HG03045 (cell line): ENCODE measurements around the gene HEY2.
A peak's percentile ranks its signal among the peaks of the same experiment; 100 is the strongest.

ENCODE experiments used
- ATAC-seq: cut with Tn5 transposase; IDR thresholded peaks from one replicate; pipeline ENCODE4 v1.9.1; 2021; ENCODE audit warnings: mild to moderate bottlenecking, moderate library complexity; ENCODE audit not compliant: unreplicated experiment

The HEY2 gene

DNA sequence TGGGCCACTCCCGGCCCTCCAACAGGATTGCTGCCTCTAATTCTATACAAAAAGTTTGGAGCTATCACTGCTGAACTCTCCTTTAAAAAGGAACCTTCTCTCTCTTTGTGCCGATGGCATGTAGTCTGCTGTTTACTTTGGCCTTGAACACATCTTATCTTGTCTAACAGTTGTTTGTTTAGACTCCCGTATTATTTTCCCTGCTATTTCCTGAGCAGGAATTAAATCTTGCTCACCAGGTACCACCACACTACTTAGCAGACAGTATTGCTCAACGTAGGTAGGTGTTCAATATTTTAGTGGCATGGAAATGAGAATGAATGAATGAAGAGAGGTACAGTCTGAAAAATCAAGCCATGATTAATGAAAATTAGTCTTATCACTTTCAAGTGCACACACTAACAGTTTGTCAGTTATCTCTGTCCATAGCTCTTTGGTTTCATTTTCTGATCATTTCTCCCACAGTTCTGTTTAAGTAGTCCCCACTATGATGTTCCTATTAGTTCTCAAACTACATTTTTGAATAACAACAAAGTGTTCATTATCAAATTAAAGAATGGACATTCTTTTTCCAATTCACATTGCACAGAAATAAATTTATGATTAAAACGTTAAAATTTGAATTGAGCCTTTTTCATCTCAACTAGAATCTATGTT is 6.8 kb upstream of the HEY2 start:
- ATAC-seq = no peak

- ATAC-seq = no peak
Observed at GRCh38 chr6:125743604-125744003, 5.8 kb upstream of the HEY2 start.

DNA sequence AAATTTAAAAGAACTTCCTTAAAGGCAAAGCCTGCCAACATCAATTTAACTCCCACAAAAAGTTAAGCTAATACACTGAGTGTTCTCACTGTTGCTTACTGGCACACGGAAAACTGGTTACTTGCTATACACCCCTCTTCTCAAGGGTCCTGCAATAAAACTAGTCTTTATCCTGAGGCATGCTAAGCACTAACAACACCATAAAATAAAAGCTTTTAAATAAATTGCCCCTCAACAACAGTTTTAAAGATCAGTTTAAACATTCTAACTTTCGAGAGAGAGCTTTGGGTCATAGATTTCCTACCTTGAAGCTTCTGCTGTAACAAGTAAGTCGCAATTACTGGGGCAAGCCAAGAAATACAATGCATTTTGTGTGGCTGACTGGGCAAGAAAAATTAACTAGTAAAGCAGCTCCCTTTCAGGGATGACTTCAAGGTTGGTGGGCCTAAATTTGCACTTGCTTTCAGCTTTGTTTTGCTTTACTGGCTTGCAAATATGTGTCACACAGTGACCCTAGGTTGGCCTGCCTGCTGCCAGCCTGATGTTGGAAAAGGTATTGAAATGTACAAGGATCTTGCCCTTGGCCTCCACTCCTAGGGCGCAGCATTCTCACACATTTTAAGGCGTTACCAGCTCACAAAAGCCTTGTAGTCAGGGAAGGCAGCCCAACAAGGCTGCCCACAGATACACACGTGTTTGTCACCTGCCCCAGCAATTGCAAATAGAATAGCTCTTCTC is 4.0 kb upstream of the HEY2 start:
- ATAC-seq = no peak

- ATAC-seq = no peak
Observed at GRCh38 chr6:125746019-125746414, 3.4 kb upstream of the HEY2 start.

DNA sequence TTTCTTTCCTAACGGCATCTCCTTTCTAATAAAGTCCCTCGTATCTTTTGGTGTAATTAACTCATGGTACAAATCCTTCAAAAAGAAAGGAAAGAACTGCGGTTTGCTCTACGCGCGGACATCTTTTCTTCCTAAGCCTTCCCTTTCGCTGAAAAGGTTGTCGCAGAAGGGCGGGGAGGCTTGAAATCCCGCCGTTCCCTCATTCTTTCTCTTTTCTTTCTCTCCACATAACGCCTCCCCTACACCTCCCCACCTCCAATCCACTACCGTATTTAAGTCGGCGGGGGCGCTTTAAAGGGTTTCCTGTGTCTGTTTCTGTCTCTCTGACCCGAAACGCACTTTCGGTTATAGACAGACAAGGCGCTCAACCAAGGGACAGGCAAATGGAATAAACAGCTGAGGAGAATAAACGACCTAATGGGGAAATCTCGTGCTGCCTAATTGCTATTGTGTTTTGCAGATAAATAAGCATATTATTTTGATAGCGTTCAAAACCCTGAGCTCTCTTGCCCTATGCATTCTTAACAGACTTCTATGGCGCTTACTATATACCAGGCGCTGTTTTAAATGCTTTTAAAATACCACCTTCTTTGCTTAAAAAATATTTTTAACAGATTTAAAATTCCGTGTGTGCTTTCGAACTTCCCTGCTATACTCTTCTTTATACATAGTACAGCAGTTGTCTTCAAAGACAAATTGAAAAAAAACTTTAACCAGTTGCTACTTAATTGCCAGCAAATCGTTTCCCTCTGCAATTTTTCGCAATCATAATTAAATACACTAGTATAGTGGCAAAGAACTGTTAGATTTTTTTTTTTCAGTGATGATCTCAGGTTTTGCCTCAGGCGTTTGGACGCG is 2.5 kb upstream of the HEY2 start:
- ATAC-seq = peak; percentile 55

DNA sequence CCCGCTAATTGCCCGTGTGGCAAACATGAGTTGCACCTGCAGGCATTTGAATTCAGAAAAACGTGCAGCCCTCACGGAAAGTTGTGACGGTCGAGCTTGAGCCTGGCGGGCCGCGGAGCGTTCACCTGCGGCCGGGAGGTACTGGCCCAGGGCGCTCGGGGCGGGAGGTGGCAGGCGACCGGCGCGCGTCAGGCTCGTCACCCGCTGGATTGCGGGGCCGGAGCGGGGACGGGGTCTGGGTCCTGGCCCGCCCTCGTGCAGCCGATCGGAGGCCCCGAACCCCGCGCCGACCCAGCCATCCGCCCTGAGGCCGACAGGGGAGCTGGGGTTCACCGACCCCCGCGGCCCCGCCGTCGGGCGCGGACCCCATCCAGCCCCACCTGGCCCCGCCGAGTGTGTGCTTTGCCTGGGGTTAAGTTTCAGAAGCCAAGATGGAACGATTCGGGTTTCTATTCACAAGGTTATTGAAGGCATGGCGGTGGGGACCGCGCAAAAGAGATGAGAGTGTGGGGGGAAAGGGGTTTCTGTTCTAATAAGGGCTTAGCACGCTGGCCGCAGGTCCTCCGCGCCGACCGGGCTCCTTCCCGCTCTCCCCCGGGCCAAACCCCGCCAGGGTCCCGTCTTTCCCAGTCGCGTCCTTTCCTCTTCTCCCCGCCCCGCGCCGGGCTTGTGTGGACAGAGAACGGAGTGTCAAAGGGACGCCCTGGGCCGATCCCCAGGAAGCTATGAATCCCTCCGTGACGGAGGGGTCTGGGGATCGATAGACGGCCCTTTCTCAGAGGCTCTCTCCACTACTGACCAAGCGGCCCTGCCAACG is 1.6 kb upstream of the HEY2 start:
- no peak for ATAC-seq

GRCh38 chr6:125748406-125749172 is 843 bp upstream of the HEY2 start:
- ATAC-seq = no peak

DNA sequence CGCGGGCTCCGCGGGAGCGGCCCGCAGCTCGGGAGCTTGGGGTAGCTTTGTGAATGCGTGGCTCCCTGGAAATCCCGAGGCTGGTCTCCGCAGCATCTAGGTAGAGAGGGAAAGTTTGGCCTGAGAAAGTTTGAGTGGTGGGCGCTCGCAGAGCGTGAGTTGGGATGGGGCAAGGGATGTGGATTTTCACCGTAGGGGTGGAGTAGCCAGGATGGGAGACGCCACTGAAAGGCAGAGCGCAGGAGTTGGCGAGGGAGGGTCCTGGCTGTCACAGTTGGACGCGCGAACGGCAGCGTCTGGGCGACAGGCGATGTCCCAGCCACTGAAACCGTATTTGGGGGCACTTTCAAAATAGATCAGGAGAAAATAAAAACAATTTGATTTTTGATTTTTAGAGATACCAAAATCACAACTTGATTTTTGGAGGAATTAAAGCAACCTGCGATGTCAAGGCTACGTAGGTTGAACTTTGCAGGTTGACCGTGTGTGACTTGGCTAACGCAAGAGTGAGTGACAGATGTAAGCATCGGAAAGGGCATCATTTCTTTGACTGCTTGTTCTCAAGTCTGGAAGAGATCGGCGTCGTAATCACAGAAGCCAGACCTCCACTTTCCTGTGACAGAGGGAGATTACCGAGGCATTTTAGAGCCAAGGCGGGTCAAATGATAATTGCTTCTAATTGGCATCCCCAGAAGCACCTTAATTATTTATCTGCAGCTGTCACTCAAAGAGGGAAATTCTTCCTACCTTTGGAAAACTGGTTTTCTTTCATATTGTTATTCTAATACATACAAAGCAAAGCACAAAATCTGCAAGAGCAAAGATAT is 646 bp downstream of the HEY2 start:
- ATAC-seq = no peak

GRCh38 chr6:125750692-125751333 is 1.4 kb downstream of the HEY2 start:
- no peak for ATAC-seq

DNA sequence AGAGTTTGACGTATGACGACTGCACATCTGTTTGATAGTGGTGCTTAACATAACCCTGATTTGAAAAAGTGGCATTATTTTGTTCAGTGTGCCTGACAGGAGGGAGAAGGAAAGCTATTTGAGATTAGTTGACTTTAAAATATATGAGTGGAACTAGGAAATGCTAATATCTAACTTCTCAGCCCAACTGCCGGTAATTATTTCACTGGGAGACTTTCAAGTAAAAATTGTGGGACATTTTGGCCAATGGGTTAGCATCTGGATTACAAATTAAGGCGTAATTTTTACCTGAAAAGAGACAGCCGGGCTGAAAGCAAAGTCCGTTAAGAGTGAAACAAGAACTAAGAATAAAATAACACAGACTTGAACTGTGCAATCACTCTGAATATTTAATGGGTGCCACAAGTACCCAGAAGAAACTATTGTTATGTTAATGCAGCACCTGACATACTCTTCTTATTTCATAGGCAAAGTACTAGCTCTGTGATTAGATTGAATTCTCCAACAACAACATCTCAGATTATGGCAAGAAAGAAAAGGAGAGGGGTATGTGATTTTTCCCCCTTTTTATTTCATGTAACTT is 2.0 kb downstream of the HEY2 start:
- no peak for ATAC-seq

GRCh38 chr6:125752773-125753172 is 3.3 kb downstream of the HEY2 start:
- ATAC-seq = no peak

DNA sequence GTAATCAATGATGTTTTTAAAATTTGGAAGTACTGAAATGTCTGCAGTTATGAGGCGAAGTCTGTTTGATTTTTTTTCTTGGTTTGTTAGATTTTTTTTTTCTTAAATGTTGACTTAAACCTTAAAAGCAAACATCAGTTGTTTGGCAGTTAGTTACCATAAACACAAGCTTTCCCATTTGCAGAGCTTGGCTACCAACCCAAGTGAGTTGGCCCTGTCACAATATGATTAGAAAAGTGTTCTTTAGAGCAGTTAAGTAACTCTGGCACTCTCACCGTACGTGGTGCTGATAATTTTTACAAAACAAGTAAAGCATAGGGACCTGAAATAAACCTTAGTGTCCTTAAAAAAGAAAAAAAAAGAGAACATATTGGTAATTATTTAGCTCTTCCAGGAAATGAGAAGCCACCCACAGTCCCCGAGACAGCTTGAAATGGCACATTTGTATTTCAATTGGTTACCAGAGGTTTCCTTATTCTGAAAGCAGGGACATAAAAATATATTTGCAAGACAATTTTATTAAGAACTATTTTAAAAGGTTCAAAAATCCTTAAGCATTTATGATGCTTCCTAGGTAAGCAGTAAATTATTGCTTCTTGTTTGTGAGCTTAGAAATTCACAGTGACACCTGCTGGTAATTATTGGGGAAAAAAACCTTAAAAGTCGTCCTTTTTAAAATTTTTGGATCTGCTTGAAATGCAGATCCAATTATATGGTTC is 3.9 kb downstream of the HEY2 start:
- no peak for ATAC-seq

DNA sequence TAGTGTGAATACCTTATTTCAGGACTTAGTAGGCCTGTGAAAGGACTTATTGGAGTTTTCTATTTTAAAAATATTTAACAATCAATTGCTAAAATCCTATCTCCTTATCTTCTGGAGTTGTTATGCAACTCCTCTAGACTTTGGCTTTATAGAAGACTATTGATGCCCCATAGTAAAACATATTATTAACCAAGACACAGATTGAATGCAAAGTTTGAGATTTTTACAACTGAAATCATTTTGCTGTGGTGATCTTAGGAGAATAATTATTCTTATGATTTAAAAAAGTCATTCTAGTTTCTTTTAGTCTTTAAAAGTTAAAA is 4.5 kb downstream of the HEY2 start:
- ATAC-seq = no peak

- ATAC-seq = no peak
Observed at GRCh38 chr6:125754566-125754965, 5.1 kb downstream of the HEY2 start.

GRCh38 chr6:125759184-125759902 is 9.9 kb downstream of the HEY2 start:
- ATAC-seq = no peak

DNA sequence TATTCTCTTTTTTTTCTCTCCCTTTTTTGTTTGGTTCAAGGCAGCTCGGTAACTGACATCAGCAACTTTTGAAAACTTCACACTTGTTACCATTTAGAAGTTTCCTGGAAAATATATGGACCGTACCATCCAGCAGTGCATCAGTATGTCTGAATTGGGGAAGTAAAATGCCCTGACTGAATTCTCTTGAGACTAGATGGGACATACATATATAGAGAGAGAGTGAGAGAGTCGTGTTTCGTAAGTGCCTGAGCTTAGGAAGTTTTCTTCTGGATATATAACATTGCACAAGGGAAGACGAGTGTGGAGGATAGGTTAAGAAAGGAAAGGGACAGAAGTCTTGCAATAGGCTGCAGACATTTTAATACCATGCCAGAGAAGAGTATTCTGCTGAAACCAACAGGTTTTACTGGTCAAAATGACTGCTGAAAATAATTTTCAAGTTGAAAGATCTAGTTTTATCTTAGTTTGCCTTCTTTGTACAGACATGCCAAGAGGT is 10.6 kb downstream of the HEY2 start:
- ATAC-seq = no peak

DNA sequence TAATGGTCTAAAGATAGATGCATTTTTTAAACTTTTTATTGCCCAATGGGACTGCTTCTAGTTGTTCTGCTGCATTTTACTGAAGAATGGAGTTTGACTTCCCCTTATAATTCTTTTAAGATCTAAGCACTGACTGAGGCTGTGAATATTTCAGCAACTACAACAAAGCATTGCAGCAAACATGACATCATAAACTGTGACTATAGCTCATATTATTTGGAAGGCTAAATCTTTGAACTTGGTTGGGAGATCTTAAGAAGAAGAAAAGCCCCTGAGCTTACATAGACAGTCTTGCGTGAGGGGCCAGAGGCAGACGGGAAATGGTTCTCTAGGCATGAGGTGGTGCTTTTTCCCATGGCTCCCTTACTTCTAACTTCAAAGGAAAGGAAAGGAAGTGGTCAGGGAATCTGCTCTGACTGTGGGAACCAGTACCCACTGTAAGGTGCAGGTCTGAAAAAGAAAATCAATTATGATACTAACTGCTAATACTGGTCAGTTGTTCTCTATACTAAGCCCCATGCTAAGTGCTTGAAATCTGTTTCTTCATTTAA is 14.8 kb downstream of the HEY2 start:
- ATAC-seq = no peak
